Stimulated activated CD8-positive, alpha-beta memory T cell treated with anti-CD3 and anti-CD28 coated beads, Interleukin-12 subunit alpha, Interleukin-12 subunit beta, amount 100 ng/mL, for 24 hours (primary cell): ENCODE measurements around the gene MBP.
"Not testable (repeated sequence)": the region's sequence is repeated elsewhere in the genome, so short reads cannot be mapped to it uniquely, and the experiment has no call there.

ENCODE experiments used
- DNase-seq: peaks from one replicate; pipeline ENCODE4 v3.0.0-alpha.2; 2020; ENCODE audit errors: extremely low read depth

MBP gene

DNA sequence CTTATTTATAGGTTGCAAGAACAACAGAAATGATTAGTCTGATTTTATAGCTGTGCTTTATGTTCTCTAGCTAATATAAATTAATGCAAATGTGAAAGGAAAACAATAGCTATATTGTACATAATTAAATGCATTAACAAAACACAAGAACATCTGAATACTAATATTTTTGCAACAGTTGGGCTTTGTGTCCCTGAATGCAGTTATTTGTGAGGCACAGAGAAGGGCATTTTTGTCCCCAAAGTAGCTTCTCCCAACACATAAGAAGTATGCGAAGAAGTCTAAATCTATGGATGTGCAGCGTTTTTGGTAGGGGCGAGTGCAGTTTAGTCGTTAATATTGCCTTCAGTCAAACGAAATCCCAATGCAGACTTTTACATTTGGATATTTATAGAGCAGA, 110.0 kb downstream of the MBP start:
- no peak for DNase-seq

DNA sequence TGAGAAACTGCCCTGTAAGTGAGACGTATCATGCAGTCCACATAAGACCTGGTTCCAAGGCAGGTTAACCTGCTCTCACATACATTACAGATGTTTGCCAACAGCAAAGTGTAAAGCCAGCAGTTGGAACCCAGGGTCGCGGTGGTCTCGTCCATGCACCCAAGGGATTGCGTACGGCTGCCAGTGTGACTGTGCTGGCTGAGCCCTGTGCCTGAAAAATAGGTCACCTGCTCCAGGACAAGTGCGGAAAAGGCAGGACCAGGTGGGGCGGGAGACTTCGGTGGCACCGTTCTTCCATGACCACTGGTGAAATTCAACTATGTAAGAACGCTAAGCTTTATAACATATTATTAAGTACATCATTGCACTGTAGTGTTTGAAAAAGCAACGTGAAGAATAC, 110.5 kb downstream of the MBP start:
- no peak for DNase-seq

- DNase-seq: not testable (repeated sequence)
These were observed 111.1 kb downstream of the MBP start for GRCh38 chr18:77021478-77021877.

GRCh38 chr18:77021075-77021474, 111.5 kb downstream of the MBP start:
- no peak for DNase-seq

GRCh38 chr18:77020561-77020960, 112.0 kb downstream of the MBP start:
- DNase-seq: no peak

- no peak for DNase-seq
These were observed 112.9 kb downstream of the MBP start for GRCh38 chr18:77019641-77020040.

DNA sequence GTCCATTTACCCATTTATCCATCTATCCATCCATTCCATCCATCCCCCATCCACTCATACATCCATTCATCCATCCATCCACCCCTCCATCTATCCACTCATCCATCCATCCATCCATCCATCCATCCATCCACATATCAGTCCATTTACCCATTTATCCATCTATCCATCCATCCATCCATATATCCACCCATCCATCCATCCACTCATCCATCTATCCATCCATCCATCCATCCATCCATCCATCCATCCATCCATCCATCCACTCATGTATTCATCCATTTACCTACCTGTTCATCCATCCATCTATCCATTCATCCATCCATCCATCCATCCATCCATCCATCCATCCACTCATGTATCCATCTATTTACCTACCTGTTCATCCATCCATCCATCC, 113.9 kb downstream of the MBP start:
- DNase-seq: not testable (repeated sequence)

DNA sequence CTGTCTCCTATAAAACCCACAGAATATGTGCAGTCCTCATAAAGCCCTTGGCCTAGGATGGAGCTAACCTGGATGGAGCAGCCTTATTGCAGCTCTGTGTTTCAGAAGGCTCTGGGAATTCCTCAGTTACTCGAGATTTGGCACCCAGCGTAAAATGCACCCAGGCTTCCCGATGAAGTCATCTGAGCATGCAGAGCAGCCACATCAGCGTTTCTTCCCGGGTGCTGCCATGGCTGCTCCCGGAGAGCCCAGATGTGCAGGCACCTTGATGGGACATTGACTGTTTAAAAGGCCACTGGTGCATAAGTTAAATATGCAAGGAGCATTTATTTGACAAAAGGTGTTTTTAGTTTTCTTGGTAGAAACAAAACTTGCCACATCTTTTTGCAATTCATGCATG, 115.2 kb downstream of the MBP start:
- DNase-seq: no peak

DNA sequence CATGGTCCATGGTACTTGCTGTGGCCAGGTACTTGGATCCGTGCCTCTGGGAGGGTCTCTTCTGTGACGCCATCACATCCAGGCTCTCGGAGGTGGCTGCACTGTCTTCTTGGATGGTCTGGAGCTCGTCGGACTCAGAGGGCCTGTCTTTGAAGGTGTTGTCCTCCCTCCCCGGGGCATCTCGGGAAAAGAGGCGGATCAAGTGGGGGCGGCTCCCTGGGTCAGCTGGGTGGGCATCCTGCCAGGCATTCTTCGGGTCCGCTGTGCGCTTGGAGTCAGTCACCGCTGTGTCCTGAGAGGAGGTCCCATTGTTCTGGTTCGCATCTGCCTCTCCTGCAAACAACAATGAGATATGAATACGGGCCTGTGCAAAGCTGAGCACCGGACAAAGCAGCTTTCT, 115.6 kb downstream of the MBP start:
- no peak for DNase-seq

GRCh38 chr18:77015771-77016710, 116.5 kb downstream of the MBP start:
- DNase-seq: no peak

DNA sequence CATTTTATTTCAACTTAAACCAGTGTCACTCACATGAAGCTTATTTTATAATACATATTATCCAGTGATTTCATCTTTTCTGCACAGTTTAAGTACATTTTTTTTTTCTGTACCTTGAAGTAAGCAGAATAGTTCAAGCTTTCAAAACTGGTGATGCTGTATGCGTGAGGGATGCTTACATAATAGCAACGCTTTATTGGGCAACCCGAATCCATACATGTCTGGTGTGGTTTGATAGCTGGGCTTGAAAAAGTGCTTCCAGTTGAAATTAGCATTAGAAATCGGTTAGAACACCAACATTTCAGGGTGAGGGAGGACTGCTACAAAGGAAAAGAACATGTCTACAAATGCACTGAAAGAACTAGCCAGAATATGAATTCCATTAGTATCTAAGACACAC, 117.4 kb downstream of the MBP start:
- no peak for DNase-seq

- no peak for DNase-seq
These were observed 118.0 kb downstream of the MBP start for GRCh38 chr18:77014538-77014937.

- no peak for DNase-seq
These were observed 118.6 kb downstream of the MBP start for GRCh38 chr18:77013811-77014521.

DNA sequence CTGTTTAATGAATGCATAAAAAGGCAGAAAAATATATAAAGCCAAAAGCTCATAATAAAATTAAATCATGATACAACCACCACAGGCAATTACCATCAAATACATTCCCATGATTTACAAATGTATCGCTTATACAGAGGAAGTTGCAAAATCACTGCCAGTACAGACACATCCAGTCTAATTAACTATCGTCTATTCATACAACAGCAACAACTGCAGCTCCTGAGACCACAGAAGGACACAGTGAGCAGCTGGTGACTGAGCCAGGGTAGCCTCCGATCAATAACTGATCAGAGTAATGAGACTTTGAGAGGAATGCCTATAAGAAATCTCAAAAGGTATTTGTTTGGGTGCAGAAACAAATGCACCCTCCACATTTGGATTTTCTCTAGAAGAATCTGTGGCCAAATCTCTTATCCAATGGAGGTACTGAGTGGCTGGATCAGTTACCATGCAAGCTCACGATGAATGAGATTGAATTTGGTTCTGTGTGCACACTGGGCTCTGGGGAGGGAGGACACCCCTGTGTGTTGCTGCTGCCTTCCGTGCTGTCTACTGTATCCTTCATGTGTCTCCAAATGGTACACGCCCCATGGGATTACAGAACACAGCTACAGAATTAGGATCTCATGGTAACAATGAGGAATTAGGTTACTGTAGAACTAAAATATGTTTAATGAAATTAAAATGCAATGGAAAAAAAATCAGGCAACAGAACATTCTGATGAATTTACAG, 119.6 kb downstream of the MBP start:
- no peak for DNase-seq

DNA sequence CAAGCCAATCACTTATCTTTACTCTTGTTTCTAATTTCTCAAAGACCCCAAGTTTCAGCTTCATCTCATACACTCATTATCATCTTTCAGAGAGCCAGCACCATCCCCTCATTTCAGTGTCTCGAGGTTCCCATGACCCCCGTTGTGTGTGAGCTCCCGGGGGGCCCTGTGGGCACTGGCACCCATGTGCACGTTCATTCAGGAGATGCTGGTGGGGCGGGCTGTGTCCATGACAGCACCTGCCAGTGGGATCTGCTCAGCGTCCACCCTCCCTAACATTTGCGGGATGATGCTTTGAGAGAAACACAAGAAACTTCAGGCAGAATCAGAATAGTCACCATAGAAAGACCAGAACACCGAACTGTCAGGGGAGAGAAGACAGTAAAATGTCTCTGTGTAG, 120.5 kb downstream of the MBP start:
- no peak for DNase-seq

GRCh38 chr18:77009675-77010074, 122.9 kb downstream of the MBP start:
- DNase-seq: no peak

DNA sequence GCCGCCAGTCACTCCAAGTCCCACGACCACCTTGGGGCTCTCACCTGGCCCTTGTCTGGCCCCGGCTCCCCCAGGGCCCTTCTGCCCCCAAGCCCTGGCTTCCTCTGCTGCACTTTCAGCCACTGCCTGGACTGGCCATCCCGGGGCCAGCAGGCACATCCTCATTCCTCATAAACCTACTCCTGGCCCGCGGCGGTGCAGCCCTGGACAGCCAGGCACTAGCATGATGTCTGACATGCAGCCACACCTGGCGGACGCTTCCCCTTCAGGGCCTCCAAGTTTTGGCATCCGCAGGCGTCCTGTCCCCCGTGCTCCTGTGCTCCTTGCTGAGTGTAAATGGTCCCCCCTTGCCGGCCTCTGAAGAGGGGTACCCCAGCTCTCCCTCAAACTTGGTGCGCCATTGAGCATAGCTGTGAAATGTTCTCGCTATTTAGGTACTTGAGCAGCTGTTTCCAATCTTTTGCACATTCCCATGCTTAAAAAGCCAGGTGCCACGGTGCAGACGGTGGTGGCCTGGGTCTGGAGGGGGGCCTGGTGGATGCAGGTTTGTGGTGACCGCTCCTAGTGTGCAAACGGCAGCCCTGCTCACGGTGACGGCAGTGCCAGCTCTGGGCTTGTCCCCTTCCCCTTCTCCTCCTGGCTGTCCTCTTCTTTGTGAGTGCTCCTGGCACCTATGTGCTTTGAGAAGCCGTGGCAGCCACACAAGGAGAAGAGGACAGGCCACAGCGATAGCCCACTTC, 123.8 kb downstream of the MBP start:
- no peak for DNase-seq

GRCh38 chr18:77008006-77008405, 124.6 kb downstream of the MBP start:
- no peak for DNase-seq

DNA sequence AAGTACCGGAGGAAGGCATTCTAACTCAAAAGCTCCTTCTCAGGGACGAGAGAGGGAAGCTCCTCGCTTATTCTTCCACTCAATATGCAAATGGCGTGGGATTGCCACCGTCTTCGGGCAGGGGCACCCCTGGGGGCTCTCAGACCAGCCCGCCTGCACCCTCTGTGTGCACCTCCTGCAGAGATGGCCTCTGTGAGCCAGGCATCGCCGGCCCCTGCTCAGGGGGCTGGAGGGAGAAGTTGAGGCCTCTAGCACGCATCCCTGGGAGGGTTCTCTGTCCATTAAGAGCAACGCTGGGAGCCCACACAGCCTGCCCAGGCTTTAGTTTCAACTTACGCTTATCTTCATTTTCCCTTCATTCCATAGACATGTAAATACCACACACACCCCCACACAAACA, 125.3 kb downstream of the MBP start:
- no peak for DNase-seq

GRCh38 chr18:77006305-77007175, 126.0 kb downstream of the MBP start:
- no peak for DNase-seq
